K562 (cell line): ENCODE measurements around the gene TGM1. TPM values are rescaled to one million over a fixed set of nuclear protein-coding genes. Genes with fewer than 3 reads are reported as not detected.

ENCODE experiments used
- ATAC-seq: fragments of 200-7000 bp; cut with Tn5 transposase; 3 replicates; pipeline ENCODE4 v1.9.1; 2020; ENCODE audit warnings: moderate library complexity
- BruUV-seq: library from RNA; stranded (reverse); fragments of 400-500 nt; replicated peaks from 2 replicates; lab custom pipeline; 2021; lab: Mats Ljungman, UMichigan
- CTCF ChIA-PET: fragments of 300-600 bp; formaldehyde crosslinking; extraction: SDS; loops from one replicate; lab custom pipeline; 2021; ENCODE audit warnings: low intra/inter-chr PET ratio; lab: Yijun Ruan, JAX
- POLR2A ChIA-PET: fragments of 300-600, 350-650 bp; sonication (Branson Sonifier 250); formaldehyde crosslinking; extraction: SDS; loops from one replicate; lab custom pipeline; 2021; ENCODE audit warnings: antibody characterized with exemption, inconsistent platforms; lab: Yijun Ruan, JAX
- DNase-seq, 4 experiments: peaks; one replicate each; pipeline versions ENCODE4 v3.0.0 to v3.0.0-alpha.2; 2011 to 2018; ENCODE audit warnings: low spot score in 3 of 4, mixed read lengths in 3 of 4; ENCODE audit errors: extremely low read depth in 1 of 4
- FAIRE-seq: peaks from 2 replicates; lab custom pipeline; 2011; peaks lifted over from hg19 to GRCh38; lab: Jason Lieb, UNC
- H2AFZ ChIP-seq: 2 replicates; pipeline ENCODE4 v1.6.0; 2011; ENCODE audit warnings: low read depth, low read length, control low read depth, inconsistent platforms
- H3K27ac ChIP-seq: fragments of 200-600 bp; 3 replicates; pipeline ENCODE4 v1.8.0; 2011; ENCODE audit warnings: low read depth, mild to moderate bottlenecking, control low read depth, inconsistent platforms, low read length, moderate library complexity, mixed read lengths; ENCODE audit errors: extremely low read depth
- H3K27me3 ChIP-seq, 2 experiments: fragments of 300-600 bp in 1 of 2; 2 replicates in 1 of 2; 3 replicates in 1 of 2; pipeline versions ENCODE4 v1.6.0 to v1.8.0; 2011; ENCODE audit warnings: inconsistent platforms in 2 of 2, low read length in 2 of 2, mild to moderate bottlenecking in 1 of 2, mixed read lengths in 1 of 2, moderate library complexity in 1 of 2; ENCODE audit not compliant: control insufficient read depth in 2 of 2, insufficient read depth in 2 of 2
- H3K36me3 ChIP-seq: fragments of 300-600 bp; 3 replicates; pipeline ENCODE4 v1.8.0; 2011; ENCODE audit warnings: mild to moderate bottlenecking, low read length, inconsistent platforms; ENCODE audit not compliant: control insufficient read depth, insufficient read depth
- H3K4me1 ChIP-seq, 2 experiments: fragments of 200-600 bp in 1 of 2; replicated peaks in 1 of 2; 2 replicates in 1 of 2; 3 replicates in 1 of 2; pipeline versions ENCODE4 v1.5.1 to v1.8.0; 2011; ENCODE audit warnings: inconsistent platforms in 2 of 2, low read length in 2 of 2, mild to moderate bottlenecking in 1 of 2, mixed read lengths in 1 of 2, moderate library complexity in 1 of 2; ENCODE audit not compliant: control insufficient read depth in 2 of 2, insufficient read depth in 2 of 2
- H3K4me2 ChIP-seq: 2 replicates; pipeline ENCODE4 v1.6.1; 2011; ENCODE audit warnings: low read length, control low read depth, inconsistent platforms, mixed read lengths; ENCODE audit not compliant: insufficient read depth
- H3K4me3 ChIP-seq: fragments of 200-600 bp; sonication (generic), shearing (Covaris generic); 2 replicates; pipeline ENCODE4 v1.5.1; 2016; ENCODE audit warnings: control low read depth, inconsistent platforms
- H3K79me2 ChIP-seq: fragments of 200-600 bp; 3 replicates; pipeline ENCODE4 v1.8.0; 2011; ENCODE audit warnings: low read length, inconsistent platforms; ENCODE audit not compliant: control insufficient read depth, insufficient read depth
- H3K9ac ChIP-seq, 2 experiments: 2 replicates each; pipeline versions ENCODE4 v1.6.0 to v1.6.1; 2011; ENCODE audit warnings: low read depth in 2 of 2, low read length in 2 of 2, control low read depth in 1 of 2, inconsistent platforms in 1 of 2, mild to moderate bottlenecking in 1 of 2, mixed read lengths in 1 of 2; ENCODE audit not compliant: insufficient read depth in 1 of 2
- H3K9me1 ChIP-seq: one replicate; pipeline ENCODE4 v1.6.0; 2011; ENCODE audit warnings: inconsistent platforms, mild to moderate bottlenecking, low read length, moderate library complexity; ENCODE audit not compliant: control insufficient read depth, insufficient read depth
- H3K9me3 ChIP-seq: replicated peaks from 2 replicates; pipeline ENCODE4 v1.5.1; 2011; ENCODE audit warnings: low read depth, low read length, inconsistent platforms; ENCODE audit not compliant: control insufficient read depth, insufficient read depth
- H4K20me1 ChIP-seq: replicated peaks from 2 replicates; pipeline ENCODE4 v1.6.1; 2011; ENCODE audit warnings: low read length, inconsistent platforms, mixed read lengths; ENCODE audit not compliant: control insufficient read depth, insufficient read depth
- CBFB ChIP-seq: sonication (generic); formaldehyde crosslinking; IDR thresholded peaks from 2 replicates; pipeline ENCODE4 v1.4.0; 2020; ENCODE audit warnings: mild to moderate bottlenecking, missing genetic modification reagents
- KAT7 ChIP-seq: sonication (generic); formaldehyde crosslinking; IDR thresholded peaks from 2 replicates; pipeline ENCODE4 v1.8.0; 2022; ENCODE audit warnings: missing genetic modification reagents, mild to moderate bottlenecking, borderline replicate concordance
- LEF1 ChIP-seq: fragments of 450-650 bp; IDR thresholded peaks from 2 replicates; pipeline ENCODE4 v1.6.1; 2016; ENCODE audit warnings: mild to moderate bottlenecking
- POLR2AphosphoS5 ChIP-seq: IDR thresholded peaks from 2 replicates; pipeline ENCODE4 v1.6.1; 2011; ENCODE audit warnings: mild to moderate bottlenecking, low read depth, low read length, moderate library complexity; ENCODE audit not compliant: control insufficient read depth, insufficient read depth
- PTTG1 ChIP-seq: fragments of 450-650 bp; IDR thresholded peaks from 2 replicates; pipeline ENCODE4 v1.6.1; 2016; ENCODE audit warnings: low read depth, mild to moderate bottlenecking, missing genetic modification characterization, missing compliant biosample characterization
- WGBS: fragments of 100-300 bp; shearing (Covaris generic); methylation state at CpG from one replicate; pipeline ENCODE4 v1.1.6; 2016; ENCODE audit warnings: low coverage, mixed read lengths; ENCODE audit not compliant: insufficient coverage; ENCODE audit errors: missing lambda C conversion rate; 5-methylcytosine and 5-hydroxymethylcytosine counted together
- in situ Hi-C: fragments of 300-500 bp; cut with MboI; formaldehyde crosslinking; loops from 4 replicates; pipeline ENCODE4 v1.15.0; 2018; ENCODE audit warnings: inconsistent platforms, mixed read lengths
- intact Hi-C: fragments of 100-400 bp; cut with micrococcal nuclease; formaldehyde crosslinking; loops from 2 replicates; pipeline ENCODE4 v1.14.2; 2022
- polyA plus RNA-seq, 8 experiments: library from polyadenylated mRNA; depleted of rRNA in 4 of 8; stranded (reverse) in 5 of 8; unstranded in 3 of 8; fragments of >200 nt; fragmentation: Nextera tagmentation in 2 of 8; fragmentation: Illumina TruSeq in 1 of 8; extraction: Ambion mirVana in 2 of 8; extraction: Trizol in 1 of 8; gene quantifications; 2 replicates each; pipeline versions ENCODE4 v1.2.1 to v1.2.3, GENCODE V29; 2011 to 2014; ENCODE audit warnings: inconsistent platforms in 1 of 8, missing spikeins in 1 of 8
- total RNA-seq, 7 experiments: library from RNA; depleted of rRNA in 6 of 7; stranded (reverse); fragments of >200 nt in 6 of 7; fragmentation: Illumina TruSeq in 2 of 7; extraction: Trizol in 2 of 7; gene quantifications; 2 replicates each; pipeline versions ENCODE4 v1.2.1 to v1.2.3, GENCODE V29; 2011 to 2021; ENCODE audit warnings: low replicate concordance in 1 of 7

TGM1 gene
- total and polyA plus RNA-seq, 9 of the 15 experiments (the other 6 are each of a cell fraction or from before 2014, with no cell fraction given), result 0.13 to 4.4 (median 0.88) TPM

DNA sequence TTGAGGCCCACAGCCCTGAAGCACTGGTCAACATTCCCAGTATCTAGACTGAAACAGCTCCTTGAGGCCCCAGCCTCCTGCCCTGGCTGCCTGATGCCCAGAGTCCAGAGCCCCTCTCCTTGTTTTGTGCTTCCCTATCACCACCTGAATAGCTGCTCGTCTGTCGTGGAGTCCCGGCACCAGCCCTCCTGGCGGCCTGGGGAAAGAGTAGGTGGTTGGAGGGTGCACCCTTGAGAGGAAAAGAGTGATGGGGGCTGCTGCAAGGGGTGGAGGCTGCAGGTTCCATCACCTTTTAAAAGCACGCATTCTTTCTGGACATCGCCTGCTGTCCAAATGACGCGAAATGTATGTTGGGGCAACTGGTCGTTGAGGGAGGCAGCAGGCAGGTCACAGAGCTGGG, 5.2 kb upstream of the TGM1 start (continued):
- no peak for TF ChIP-seq PTTG1 (tag)
- TF ChIP-seq KAT7 (CRISPR knock-in tag), result no peak

- Histone ChIP-seq H3K9me3 (no peaks in the 10 kb centered on the region), H3K9me1 (no peaks in the 10 kb centered on the region), H3K4me1 (peaks cover 8 to 26% of the 10 kb centered on the region in 2 experiments; a peak in 4 of 5 replicates), H3K9ac (peak overlapping the region in 1 of 2 experiments; percentile 52; a peak in 1 of 4 replicates), H3K36me3 (no peaks in the 10 kb centered on the region), H3K4me3 (no peak overlapping the region), H3K27me3 (no peaks in the 10 kb centered on the region), H3K79me2 (peaks cover 9% of the 10 kb centered on the region; the same call in 1 of the 3 replicates), H3K4me2 (no peak overlapping the region), H3K27ac (no peak overlapping the region), H2AFZ (no peak overlapping the region), H4K20me1 (no peaks in the 10 kb centered on the region; the same call in 1 of the 2 replicates)
- no peak for ATAC-seq
- TF ChIP-seq LEF1 (no peak), POLR2AphosphoS5 (no peak), CBFB (CRISPR knock-in tag) (no peak)
- intact Hi-C loops (no loop called here), in situ Hi-C loops (no loop called here)
- no peak for FAIRE-seq
- 77% methylated on average over 8 of the region's 9 CpGs for WGBS
- ChIA-PET POLR2A (interaction anchor here (0.6 to 1.4 kb wide), 2 partner anchors 12 to 25 kb away, joined by 3 read pairs; partner anchors contain the start of gene TINF2), CTCF (no interaction called here)
- no peak for DNase-seq
- no TSS peak for BruUV-seq
Observed at GRCh38 chr14:24267516-24267915, 4.5 kb upstream of the TGM1 start.
